HG03521 (cell line): ENCODE data around the gene GLIS1.

Experiments used
- ATAC-seq: cut with Tn5 transposase; IDR thresholded peaks from one replicate; pipeline ENCODE4 v1.9.1; 2021; ENCODE audit warnings: mild to moderate bottlenecking, moderate library complexity; ENCODE audit not compliant: unreplicated experiment

Gene GLIS1

GRCh38 chr1:53517109-53517508, 221.9 kb downstream of the GLIS1 start:
- ATAC-seq: no peak

- ATAC-seq: no peak
Observed at GRCh38 chr1:53516181-53516580, 222.8 kb downstream of the GLIS1 start.

- ATAC-seq: no peak
Observed at GRCh38 chr1:53514436-53514835, 224.5 kb downstream of the GLIS1 start.

GRCh38 chr1:53513846-53514245, 225.1 kb downstream of the GLIS1 start:
- no peak for ATAC-seq

- ATAC-seq: no peak
Observed at GRCh38 chr1:53512807-53513755, 225.9 kb downstream of the GLIS1 start.

GRCh38 chr1:53511933-53512806, 226.8 kb downstream of the GLIS1 start:
- no peak for ATAC-seq

DNA sequence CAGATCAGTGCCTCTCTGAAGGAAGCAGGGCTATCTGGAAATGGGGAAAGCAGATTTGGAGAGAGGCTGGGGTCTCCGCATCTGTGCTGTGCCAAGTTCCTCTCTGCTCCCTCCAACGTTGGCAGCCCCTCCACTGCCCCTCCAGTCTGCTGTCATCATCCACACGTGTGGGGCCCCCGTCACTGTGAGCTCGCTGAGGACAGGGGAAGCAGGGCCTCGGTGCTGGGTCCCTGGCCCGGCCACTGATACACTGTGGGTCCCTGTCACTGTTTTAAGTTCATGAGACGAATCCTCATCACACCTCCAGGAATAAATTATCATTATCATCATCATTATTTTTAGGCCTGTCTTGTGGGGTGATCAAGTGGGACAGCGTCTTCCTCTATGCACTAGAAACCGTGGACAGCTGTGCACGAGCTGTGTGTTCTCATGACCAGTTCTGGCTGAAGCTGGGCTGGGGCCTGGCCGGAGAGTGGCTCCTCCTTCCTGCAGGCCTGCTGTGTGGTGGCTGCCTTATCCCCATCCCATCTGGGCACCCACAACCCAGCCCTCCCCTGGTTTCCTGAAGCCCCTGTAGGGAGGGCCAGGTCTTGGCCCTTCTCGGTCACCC, 227.5 kb downstream of the GLIS1 start:
- ATAC-seq: no peak

DNA sequence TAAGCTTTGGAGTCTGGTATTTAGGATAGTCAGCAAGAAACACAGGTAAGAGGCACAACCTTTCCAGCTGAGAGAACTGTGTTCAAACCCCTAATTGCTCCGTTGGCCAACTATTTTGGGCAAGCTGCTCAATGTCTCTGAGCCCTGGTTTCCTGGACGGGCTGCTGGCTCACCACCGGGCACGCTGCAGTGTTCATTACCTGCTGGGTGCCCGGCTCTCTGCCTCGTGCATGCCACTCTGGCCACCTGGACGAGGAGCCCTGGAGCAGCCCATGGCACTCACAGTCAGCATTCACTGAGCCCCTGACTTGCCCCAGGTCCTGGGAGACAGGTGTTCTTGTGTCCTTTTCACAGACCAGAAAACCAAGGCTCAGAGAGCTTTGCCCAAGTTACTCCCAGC, 228.7 kb downstream of the GLIS1 start:
- no peak for ATAC-seq

DNA sequence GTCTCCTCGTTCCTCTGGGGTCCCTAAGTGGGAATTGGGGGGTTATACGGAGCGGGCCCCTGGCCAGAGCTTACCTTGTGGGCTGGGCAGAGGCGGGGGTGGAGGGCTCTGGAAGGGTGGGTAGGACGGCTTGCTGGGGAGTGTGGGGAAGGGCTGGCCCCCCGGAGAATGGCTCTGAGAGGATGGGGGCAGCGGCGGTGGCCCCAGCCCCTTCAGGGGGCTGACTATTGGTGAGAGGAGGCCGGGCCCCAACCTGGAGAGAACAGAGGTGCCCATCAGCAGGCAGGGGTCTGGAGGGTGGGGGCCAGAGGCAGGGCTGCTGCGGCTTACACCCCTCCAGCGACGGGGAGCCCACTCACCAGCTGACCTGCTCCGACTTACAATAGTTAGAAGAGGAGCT, 229.2 kb downstream of the GLIS1 start:
- no peak for ATAC-seq

GRCh38 chr1:53508991-53509666, 229.8 kb downstream of the GLIS1 start:
- ATAC-seq: no peak

- no peak for ATAC-seq
Observed at GRCh38 chr1:53508056-53508990, 230.6 kb downstream of the GLIS1 start.

GRCh38 chr1:53507116-53507820, 231.7 kb downstream of the GLIS1 start:
- ATAC-seq: no peak

- ATAC-seq: no peak
Observed at GRCh38 chr1:53506355-53507050, 232.5 kb downstream of the GLIS1 start.

- no peak for ATAC-seq
Observed at GRCh38 chr1:53505891-53506290, 233.1 kb downstream of the GLIS1 start.

GRCh38 chr1:53505401-53505800, 233.6 kb downstream of the GLIS1 start:
- ATAC-seq: no peak

- no peak for ATAC-seq
Observed at GRCh38 chr1:53504901-53505300, 234.1 kb downstream of the GLIS1 start.

- ATAC-seq: no peak
Observed at GRCh38 chr1:53503433-53504217, 235.3 kb downstream of the GLIS1 start.
